Endothelial cell of umbilical vein (primary cell): ENCODE results near the gene GALNT9. TPM values are rescaled to one million over a fixed set of nuclear protein-coding genes. Genes with fewer than 3 reads are reported as not detected.

ENCODE experiments used
- BruUV-seq: library from RNA; stranded (reverse); fragments of 400-500 nt; replicated peaks from 2 replicates; lab custom pipeline; 2021; lab: Mats Ljungman, UMichigan
- CTCF ChIA-PET: fragments of 300-600, 350-600 bp; sonication (Branson Sonifier 250); formaldehyde crosslinking; loops from one replicate; lab custom pipeline; 2021; ENCODE audit warnings: antibody characterized with exemption, inconsistent platforms; lab: Charles Lee
- POLR2A ChIA-PET: fragments of 300-600, 350-600 bp; sonication (Branson Sonifier 250); formaldehyde crosslinking; loops from one replicate; lab custom pipeline; 2021; ENCODE audit warnings: antibody characterized with exemption, inconsistent platforms; lab: Charles Lee
- DNase-seq: peaks from one replicate; pipeline ENCODE4 v3.0.0-alpha.2; 2011; ENCODE audit warnings: low read depth, low spot score
- FAIRE-seq: peaks from 2 replicates; lab custom pipeline; 2011; peaks lifted over from hg19 to GRCh38; lab: Jason Lieb, UNC
- H2AFZ ChIP-seq: 2 replicates; pipeline ENCODE4 v1.6.0; 2012; ENCODE audit warnings: low read depth, low read length, control low read depth, inconsistent platforms
- H3K27ac ChIP-seq: 2 replicates; pipeline ENCODE4 v1.5.1; 2011; ENCODE audit warnings: low read depth, mild to moderate bottlenecking, control low read depth, low read length, moderate library complexity; ENCODE audit not compliant: insufficient read depth
- H3K27me3 ChIP-seq, 2 experiments: 2 replicates each; pipeline versions ENCODE4 v1.6.0 to v1.6.1; 2011; ENCODE audit warnings: low read length in 2 of 2, mixed read lengths in 1 of 2; ENCODE audit not compliant: control insufficient read depth in 2 of 2, insufficient read depth in 2 of 2
- H3K36me3 ChIP-seq, 2 experiments: 2 replicates in 1 of 2; 3 replicates in 1 of 2; pipeline ENCODE4 v1.5.1; 2011; ENCODE audit warnings: low read length in 2 of 2, mild to moderate bottlenecking in 1 of 2, moderate library complexity in 1 of 2; ENCODE audit not compliant: control insufficient read depth in 2 of 2, insufficient read depth in 2 of 2; ENCODE audit errors: extremely low read depth in 1 of 2
- H3K4me1 ChIP-seq: 3 replicates; pipeline ENCODE4 v1.5.1; 2011; ENCODE audit warnings: mild to moderate bottlenecking, low read length; ENCODE audit not compliant: control insufficient read depth, insufficient read depth; ENCODE audit errors: extremely low read depth
- H3K4me2 ChIP-seq: 2 replicates; pipeline ENCODE4 v1.6.1; 2011; ENCODE audit warnings: low read length, control low read depth, mixed read lengths; ENCODE audit not compliant: insufficient read depth
- H3K4me3 ChIP-seq, 3 experiments: fragments of 200-600 bp in 1 of 3; sonication (generic), shearing (Covaris generic) in 1 of 3; replicated peaks in 1 of 3; 2 replicates each; pipeline ENCODE4 v1.5.1; 2011 to 2016; ENCODE audit warnings: control low read depth in 3 of 3, low read length in 3 of 3, mild to moderate bottlenecking in 2 of 3, inconsistent platforms in 1 of 3, low read depth in 1 of 3, moderate library complexity in 1 of 3; ENCODE audit not compliant: insufficient read depth in 1 of 3
- H3K79me2 ChIP-seq: 2 replicates; pipeline ENCODE4 v1.6.0; 2012; ENCODE audit warnings: low read length, inconsistent platforms; ENCODE audit not compliant: control insufficient read depth, insufficient read depth
- H3K9ac ChIP-seq: replicated peaks from 2 replicates; pipeline ENCODE3; 2011; ENCODE audit warnings: low read length, control low read depth; ENCODE audit not compliant: insufficient read depth; ENCODE audit errors: extremely low read depth
- H3K9me1 ChIP-seq: replicated peaks from 3 replicates; pipeline ENCODE4 v1.6.0; 2011; ENCODE audit warnings: mild to moderate bottlenecking, low read length; ENCODE audit not compliant: control insufficient read depth, insufficient read depth; ENCODE audit errors: extremely low read depth
- H3K9me3 ChIP-seq: replicated peaks from 2 replicates; pipeline ENCODE4 v1.5.1; 2012; ENCODE audit warnings: low read length, inconsistent platforms; ENCODE audit not compliant: control insufficient read depth, insufficient read depth
- H4K20me1 ChIP-seq: replicated peaks from 2 replicates; pipeline ENCODE3; 2011; ENCODE audit warnings: mild to moderate bottlenecking, low read length; ENCODE audit not compliant: control insufficient read depth, insufficient read depth; ENCODE audit errors: extremely low read depth
- EZH2 ChIP-seq: IDR thresholded peaks from 2 replicates; pipeline ENCODE4 v1.6.1; 2012; ENCODE audit warnings: borderline replicate concordance, low read depth, mild to moderate bottlenecking, moderate library complexity, low read length, inconsistent platforms; ENCODE audit not compliant: severe bottlenecking
- FOS ChIP-seq: IDR thresholded peaks from 2 replicates; pipeline ENCODE4 v1.6.1; 2011; ENCODE audit warnings: mild to moderate bottlenecking, low read length, moderate library complexity, borderline replicate concordance; ENCODE audit not compliant: insufficient read depth
- JUN ChIP-seq: IDR thresholded peaks from 2 replicates; pipeline ENCODE4 v1.6.1; 2011; ENCODE audit warnings: borderline replicate concordance, low read depth; ENCODE audit not compliant: insufficient read length, insufficient read depth
- MYC ChIP-seq: IDR thresholded peaks from one replicate; pipeline ENCODE4 v1.6.1; 2011; ENCODE audit warnings: mild to moderate bottlenecking, low read depth, low read length
- POLR2A ChIP-seq: IDR thresholded peaks from 2 replicates; pipeline ENCODE4 v1.6.1; 2012; ENCODE audit warnings: low read depth, mild to moderate bottlenecking, control low read depth, low read length
- dilution Hi-C: fragments of 300-500 bp; cut with MboI; formaldehyde crosslinking; loops from one replicate; pipeline ENCODE4 v1.15.0; 2019; ENCODE audit warnings: low sequenced_read_pairs; ENCODE audit not compliant: extremely low pct_ligation_motif_present
- intact Hi-C: fragments of 100-400 bp; cut with micrococcal nuclease; formaldehyde crosslinking; loops from one replicate; pipeline ENCODE4 v1.10.0; 2022
- polyA plus RNA-seq, 4 experiments: library from polyadenylated mRNA; depleted of rRNA in 3 of 4; stranded (reverse) in 3 of 4; unstranded in 1 of 4; fragments of >200 nt; gene quantifications; 2 replicates each; pipeline versions ENCODE4 v1.2.1 to v1.2.3, GENCODE V29; 2011 to 2012; ENCODE audit warnings: missing spikeins in 1 of 4
- total RNA-seq: library from RNA; stranded (reverse); gene quantifications from 2 replicates; pipeline ENCODE4 v1.2.3, GENCODE V29; 2021
- TF ChIP-seq, protein P1 (sequence below), 2 donors: IDR thresholded peaks; 1 replicate in 1 of 2; 2 replicates in 1 of 2; pipeline ENCODE4 v1.5.1; 2011; ENCODE audit warnings: low read length in 2 of 2, mild to moderate bottlenecking in 2 of 2, moderate library complexity in 2 of 2, control low read depth in 1 of 2, inconsistent platforms in 1 of 2, low read depth in 1 of 2; ENCODE audit not compliant: insufficient read depth in 1 of 2; ENCODE audit errors: extremely low read depth in 1 of 2

GALNT9 gene
- total and polyA plus RNA-seq, 2 donors (not counting 3 experiments of a cell fraction or from before 2014, with no cell fraction given) = 0.14 to 0.73 TPM

DNA sequence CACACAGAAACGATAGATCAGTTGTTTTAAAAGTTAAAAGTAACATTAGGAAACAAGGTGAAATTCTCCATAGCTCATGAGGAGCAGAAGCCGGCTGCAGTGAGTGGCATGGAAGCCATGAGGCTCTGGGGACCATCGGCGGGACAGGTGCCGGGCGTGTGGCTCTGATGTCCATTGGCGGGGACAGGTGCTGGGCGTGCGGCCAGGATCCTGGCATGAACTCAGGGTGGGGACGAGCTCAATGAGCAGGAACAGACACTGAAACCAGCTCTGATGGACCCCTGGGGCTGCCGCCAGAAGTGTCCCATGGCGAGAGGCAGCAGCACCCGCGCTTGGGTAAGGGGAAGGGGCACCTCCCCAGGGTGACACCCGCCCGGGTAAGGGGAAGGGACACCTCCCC, 110.1 kb downstream of the GALNT9 start:
- Histone ChIP-seq H3K9me1 (no peaks in the 10 kb centered on the region), H4K20me1 (no peaks in the 10 kb centered on the region), H3K4me1 (no peaks in the 10 kb centered on the region), H3K79me2 (no peaks in the 10 kb centered on the region), H3K4me2 (no peak overlapping the region), H3K36me3 (no peaks in the 10 kb centered on the region), H2AFZ (no peak overlapping the region), H3K27me3 (no peaks in the 10 kb centered on the region), H3K9ac (no peak overlapping the region), H3K4me3 (no peak overlapping the region), H3K27ac (no peak overlapping the region), H3K9me3 (no peaks in the 10 kb centered on the region)
- dilution Hi-C loops = no loop called here
- no TSS peak for BruUV-seq
- ChIA-PET POLR2A (no interaction called here), CTCF (interaction anchor here (0.7 to 1.8 kb wide), 4 partner anchors 61 to 195 kb away, joined by 3 to 52 read pairs (median 3); no protein-coding TSS in a partner anchor)
- DNase-seq = no peak
- TF ChIP-seq MYC (no peak), POLR2A (no peak), EZH2 (no peak), JUN (no peak)
- TF ChIP-seq, protein P1, sequence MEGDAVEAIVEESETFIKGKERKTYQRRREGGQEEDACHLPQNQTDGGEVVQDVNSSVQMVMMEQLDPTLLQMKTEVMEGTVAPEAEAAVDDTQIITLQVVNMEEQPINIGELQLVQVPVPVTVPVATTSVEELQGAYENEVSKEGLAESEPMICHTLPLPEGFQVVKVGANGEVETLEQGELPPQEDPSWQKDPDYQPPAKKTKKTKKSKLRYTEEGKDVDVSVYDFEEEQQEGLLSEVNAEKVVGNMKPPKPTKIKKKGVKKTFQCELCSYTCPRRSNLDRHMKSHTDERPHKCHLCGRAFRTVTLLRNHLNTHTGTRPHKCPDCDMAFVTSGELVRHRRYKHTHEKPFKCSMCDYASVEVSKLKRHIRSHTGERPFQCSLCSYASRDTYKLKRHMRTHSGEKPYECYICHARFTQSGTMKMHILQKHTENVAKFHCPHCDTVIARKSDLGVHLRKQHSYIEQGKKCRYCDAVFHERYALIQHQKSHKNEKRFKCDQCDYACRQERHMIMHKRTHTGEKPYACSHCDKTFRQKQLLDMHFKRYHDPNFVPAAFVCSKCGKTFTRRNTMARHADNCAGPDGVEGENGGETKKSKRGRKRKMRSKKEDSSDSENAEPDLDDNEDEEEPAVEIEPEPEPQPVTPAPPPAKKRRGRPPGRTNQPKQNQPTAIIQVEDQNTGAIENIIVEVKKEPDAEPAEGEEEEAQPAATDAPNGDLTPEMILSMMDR (IDR thresholded peaks at IDR 0.05; ENCODE audit: extremely low read depth in 1 of 2, insufficient read depth in 1 of 2, low read depth in 1 of 2, low read length in 2 of 2) = no peak
- intact Hi-C loops = loop anchor here (1.0 kb wide), 1 partner anchor 65 kb away; no protein-coding TSS in a partner anchor
- no peak for FAIRE-seq

DNA sequence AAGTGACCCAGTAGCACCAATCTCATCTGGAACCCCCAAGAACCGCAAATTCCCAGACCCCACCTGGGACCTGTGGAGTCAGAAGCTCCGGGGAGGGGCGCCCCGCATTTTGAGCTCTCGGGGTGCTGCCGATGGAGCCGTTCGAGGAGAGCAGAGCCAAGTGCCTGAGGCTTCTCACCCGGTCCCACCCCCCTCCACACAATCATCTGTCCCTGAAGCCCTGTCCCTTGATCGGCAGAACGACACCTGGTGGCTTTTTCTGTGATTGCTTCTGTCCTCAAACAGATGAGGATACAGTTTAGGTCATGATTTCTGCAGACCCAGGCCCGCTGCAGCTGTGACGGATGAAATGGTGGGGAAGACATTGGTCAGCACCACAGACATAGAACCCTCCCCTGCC, 110.5 kb downstream of the GALNT9 start:
- BruUV-seq = no TSS peak
- DNase-seq (peak; percentile 19), FAIRE-seq (no peak)
- no peaks in the 10 kb centered on the region for H3K27me3 ChIP-seq
- no peak overlapping the region for H3K9ac ChIP-seq
- H3K9me3 ChIP-seq = no peaks in the 10 kb centered on the region
- no peaks in the 10 kb centered on the region for H3K9me1 ChIP-seq
- H3K79me2 ChIP-seq = no peaks in the 10 kb centered on the region
- no peaks in the 10 kb centered on the region for H4K20me1 ChIP-seq
- H3K4me1 ChIP-seq = no peaks in the 10 kb centered on the region
- dilution Hi-C loops (no loop called here), intact Hi-C loops (loop anchor here (1.0 kb wide), 1 partner anchor 65 kb away; no protein-coding TSS in a partner anchor)
- no peaks in the 10 kb centered on the region for H3K36me3 ChIP-seq
- H3K4me2 ChIP-seq = no peak overlapping the region
- TF ChIP-seq, protein P1 (IDR thresholded peaks at IDR 0.05; ENCODE audit: extremely low read depth in 1 of 2, insufficient read depth in 1 of 2, low read depth in 1 of 2, low read length in 2 of 2) = peak in 1 of 2 donors; percentile 32
- TF ChIP-seq FOS = no peak
- H2AFZ ChIP-seq = no peak overlapping the region
- CTCF ChIA-PET = interaction anchor here (0.7 to 1.8 kb wide), 4 partner anchors 60 to 195 kb away, joined by 3 to 52 read pairs (median 3); no protein-coding TSS in a partner anchor
- no peak overlapping the region for H3K4me3 ChIP-seq
- H3K27ac ChIP-seq = no peak overlapping the region
- POLR2A ChIA-PET = no interaction called here
